Measurements from ENCODE around the gene OPRM1.
"Not testable (repeated sequence)": the region's sequence is repeated elsewhere in the genome, so short reads cannot be mapped to it uniquely, and the experiment has no call there.

The OPRM1 gene

DNA sequence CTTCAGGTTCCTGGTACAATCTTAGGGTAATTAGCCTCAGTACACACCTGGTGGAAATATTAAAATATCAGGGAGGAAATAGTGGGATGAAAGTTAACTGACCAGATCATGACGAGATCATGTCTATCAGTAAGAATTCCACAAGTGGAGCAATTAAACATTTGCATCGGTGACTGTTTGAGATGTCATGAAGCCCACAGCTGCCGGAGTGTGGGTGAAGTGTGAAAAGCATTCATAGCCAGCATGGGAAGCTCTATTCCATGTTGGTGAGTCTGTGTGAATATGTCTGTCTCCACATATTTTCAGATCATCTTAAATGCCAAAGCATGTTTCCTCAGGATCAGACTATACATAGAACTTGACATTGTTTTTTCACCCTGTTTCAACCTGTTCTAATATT lies 174.7 kb downstream of the OPRM1 start:
- no peak for DNase-seq

DNA sequence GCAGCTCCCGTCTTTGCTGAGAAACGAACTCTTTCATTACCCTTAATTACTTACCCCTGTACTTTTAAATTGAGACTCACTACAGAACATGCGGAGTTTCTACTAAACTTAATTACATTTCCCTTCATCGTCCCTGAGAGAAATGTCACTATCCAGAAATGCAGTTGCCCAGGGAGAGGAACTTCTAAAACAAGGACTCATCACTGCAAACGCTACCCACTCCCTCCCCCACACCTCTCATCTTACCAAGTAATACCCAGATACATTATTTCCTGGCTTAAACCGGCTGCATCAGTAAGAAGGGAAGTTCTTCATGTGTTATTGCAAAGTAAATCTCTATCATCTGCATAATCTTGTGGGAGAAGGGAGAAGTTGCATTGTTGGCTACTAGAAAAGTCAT lies 179.3 kb downstream of the OPRM1 start:
- DNase-seq, result no peak

DNA sequence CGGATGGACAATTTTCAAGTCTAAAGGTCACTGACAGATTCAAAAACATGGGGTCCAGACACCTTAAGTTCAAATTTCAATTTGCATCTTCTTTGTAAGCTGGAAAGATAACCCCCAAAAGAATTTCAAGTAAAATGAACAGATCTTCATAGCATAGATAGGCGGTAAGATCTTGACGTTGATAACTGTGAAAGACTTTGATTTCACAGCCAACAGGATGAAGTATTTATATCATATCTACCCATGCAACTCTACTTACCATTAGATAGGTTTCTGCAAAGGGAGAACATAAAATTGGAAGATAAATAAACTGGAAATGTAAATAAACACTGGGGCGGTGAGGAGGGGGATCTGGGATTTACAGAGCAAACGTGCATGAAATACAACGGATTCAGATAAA lies 179.7 kb downstream of the OPRM1 start:
- no peak for DNase-seq

DNA sequence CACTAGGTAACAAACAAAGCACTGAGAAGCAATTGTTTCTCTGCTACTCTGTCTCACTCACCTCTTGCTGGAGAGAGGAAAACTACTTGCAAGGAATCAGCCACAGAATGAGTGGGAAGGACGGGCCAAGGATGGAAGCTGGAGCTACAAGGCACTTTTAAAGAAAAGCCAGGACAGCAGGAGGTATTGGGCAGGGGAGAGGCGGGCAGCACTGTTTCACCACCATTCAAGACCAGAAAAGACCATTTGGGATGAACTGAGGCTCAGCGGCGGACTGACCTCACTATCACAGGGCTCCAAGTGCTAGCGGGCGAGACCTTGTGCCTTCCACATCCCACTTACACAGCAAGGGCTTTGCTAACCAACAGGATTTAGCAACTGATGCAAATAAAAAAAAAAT lies 180.2 kb downstream of the OPRM1 start:
- no peak for DNase-seq

GRCh38 chr6:154222716-154223115 lies 183.7 kb downstream of the OPRM1 start:
- no peak for DNase-seq

GRCh38 chr6:154223296-154223695 lies 184.3 kb downstream of the OPRM1 start:
- DNase-seq, result no peak

DNA sequence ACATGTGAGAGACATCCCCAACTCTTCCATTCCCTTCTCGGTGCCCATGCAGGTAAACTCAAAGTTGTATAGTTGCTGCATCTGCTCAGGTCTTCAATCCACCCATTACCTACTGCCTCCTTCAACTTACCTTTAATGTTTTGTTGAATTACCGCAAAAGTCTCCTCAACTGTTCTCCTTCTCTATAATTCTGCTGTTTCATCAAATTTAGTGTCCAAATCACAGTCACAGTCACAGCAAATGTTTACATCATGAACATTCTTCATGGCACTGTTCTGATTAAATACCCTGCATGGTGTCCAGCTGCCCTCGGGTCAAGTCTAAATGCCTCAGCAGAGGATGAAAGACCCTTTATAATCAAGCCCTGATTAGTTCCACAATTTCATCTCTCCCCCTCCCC lies 187.4 kb downstream of the OPRM1 start:
- DNase-seq, result no peak

DNA sequence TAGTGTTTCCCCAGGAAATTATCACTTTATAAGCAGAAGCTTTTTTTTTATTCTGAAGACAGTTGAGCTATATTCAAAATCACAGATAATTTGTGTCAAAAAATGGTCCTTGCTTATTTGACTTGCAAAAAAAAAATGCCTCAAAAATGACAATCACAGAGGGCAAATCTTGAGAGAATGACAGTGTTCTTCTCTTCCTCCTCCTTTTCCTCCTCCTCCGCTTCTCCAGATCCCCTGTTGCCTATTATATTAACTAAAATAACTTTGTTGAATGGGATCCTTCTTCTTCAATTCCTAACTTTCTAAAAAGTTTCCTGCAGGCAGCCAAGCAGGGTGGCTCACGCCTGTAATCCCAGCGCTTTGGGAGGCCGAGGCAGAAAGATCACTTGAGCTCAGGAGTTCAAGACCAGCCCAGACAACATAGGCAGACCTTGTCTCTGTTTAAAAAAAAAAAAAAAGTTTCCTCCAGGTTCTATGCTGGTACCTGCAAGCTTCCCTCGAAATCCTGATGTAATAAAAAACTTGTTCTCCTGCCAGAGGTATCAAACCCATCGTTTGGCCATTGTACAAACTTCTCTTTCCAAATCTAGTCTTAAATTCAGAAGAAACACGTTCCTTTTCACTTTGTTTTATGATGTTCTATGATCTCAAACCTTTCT lies 189.0 kb downstream of the OPRM1 start:
- no peak for DNase-seq

- no peak for DNase-seq
Observed at GRCh38 chr6:154228521-154228905, 189.5 kb downstream of the OPRM1 start.

- no peak for DNase-seq
Observed at GRCh38 chr6:154229786-154230185, 190.7 kb downstream of the OPRM1 start.

DNA sequence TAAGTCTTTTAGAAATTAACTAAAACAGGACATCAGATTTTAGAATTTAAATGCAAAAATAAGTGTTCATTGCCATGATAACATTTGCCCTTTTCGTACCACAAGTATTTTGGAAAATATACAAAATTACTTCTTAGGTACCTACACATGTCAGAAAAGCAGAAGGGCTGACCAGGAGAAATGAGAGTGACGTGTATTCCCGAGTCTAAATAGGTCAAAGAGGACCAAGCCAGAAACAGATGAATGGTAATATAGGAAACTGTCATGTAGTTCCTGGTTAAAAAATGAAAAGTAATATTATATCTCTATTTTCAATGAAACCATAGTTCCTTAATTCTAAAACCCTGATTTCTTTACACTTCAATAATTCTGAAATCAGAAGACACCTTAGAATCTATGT lies 191.4 kb downstream of the OPRM1 start:
- DNase-seq, result no peak

- no peak for DNase-seq
Observed at GRCh38 chr6:154230910-154231595, 192.0 kb downstream of the OPRM1 start.

DNA sequence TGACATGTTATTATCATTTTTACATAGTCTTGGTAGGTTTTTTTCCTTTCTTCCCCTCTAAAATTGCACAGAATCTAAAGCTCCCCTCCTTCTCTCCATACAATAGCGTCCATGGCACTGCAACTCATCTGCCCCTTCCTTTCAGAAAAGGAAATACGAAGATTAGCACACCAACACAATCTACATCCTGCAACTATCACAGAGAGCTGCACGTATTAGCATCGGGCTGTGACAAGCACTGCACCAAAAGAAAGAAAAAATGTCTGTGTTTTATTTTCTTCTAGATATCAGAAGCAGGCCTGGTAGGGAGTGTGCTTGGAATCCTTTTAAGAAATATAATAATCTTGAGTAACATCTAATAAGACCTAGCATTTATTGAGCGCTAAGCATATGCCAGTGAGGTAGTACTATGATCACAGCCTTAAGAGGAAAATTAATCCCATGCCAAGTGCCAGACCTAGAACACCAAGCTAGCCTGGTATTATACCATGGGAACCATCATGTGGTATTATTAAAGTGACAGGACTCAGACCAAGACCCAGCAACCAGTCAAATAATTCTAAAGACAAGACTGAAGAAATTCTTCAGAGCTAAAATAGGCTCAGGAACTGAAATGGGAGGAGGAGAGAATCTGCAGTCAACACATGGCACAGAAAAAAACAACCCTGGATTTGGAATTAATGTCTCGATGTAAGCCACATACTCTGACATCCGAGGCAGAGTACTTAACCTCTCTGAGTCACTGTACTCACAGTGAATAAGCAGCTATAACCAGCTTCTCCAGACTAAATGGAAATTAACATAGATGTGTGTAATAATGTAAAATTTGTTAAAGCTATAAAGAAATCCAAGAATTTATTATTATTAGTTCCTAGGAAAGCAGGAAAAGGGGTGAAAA lies 193.2 kb downstream of the OPRM1 start:
- peak; percentile 25 for DNase-seq

GRCh38 chr6:154233383-154233782 lies 194.3 kb downstream of the OPRM1 start:
- DNase-seq, result no peak

- DNase-seq, result no peak
Observed at GRCh38 chr6:154234019-154234772, 195.2 kb downstream of the OPRM1 start.

- no peak for DNase-seq
Observed at GRCh38 chr6:154236646-154237301, 197.7 kb downstream of the OPRM1 start.

DNA sequence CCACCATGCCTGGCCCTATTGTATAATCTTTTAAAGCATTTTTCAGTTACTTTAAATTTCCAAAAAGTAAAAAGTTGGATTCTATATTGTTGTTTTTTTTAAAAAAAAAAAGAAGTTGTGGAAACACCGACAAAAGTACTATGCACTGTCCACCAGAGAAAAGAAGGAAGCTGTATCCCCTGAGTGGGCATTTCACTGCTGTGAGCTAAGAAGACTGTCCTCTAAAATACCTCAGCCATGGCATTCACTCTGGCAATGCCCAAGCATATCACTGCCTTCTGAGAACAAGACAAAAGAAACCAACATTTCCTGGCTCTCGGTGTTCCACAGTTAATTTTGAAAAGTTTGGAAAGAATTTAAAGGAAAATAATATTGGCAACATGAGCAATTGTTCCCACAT lies 199.8 kb downstream of the OPRM1 start:
- DNase-seq, result no peak

DNA sequence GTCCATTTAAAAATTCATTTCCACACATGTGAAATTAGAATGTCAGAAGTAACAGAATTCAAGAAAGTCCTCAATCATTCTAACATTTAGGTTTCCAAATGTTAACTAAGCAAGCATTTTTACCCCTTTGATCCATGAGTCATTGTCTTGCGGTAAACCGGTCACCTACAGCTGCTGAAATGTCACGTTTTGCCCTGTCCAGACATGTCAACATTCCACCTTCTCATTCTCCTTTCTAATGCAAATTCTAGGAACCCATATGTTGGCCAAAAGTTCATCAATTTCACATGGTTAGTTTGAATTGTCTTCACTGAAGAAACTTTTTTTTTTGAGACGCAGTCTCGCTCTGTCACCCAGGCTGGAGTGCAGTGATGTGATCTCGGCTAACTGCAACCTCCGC lies 200.4 kb downstream of the OPRM1 start:
- DNase-seq, result no peak

DNA sequence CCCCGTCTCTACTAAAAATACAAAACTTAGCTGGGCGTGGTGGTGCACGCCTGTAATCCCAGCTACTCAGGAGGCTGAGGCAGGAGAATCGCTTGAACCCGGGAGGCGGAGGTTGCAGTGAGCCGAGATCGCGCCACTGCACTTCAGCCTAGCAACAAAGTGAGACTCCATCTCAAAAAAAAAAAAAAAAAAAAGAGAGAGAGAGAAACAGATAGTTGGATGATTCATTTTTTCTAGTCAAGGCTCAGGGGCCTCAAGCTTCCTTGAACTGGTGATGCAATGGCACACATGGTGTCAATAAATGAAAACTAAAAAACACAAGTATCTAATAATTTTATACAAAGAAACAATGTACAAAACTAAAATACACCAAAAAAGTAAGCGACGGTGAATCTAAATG lies 202.0 kb downstream of the OPRM1 start:
- not testable (repeated sequence) for DNase-seq

DNA sequence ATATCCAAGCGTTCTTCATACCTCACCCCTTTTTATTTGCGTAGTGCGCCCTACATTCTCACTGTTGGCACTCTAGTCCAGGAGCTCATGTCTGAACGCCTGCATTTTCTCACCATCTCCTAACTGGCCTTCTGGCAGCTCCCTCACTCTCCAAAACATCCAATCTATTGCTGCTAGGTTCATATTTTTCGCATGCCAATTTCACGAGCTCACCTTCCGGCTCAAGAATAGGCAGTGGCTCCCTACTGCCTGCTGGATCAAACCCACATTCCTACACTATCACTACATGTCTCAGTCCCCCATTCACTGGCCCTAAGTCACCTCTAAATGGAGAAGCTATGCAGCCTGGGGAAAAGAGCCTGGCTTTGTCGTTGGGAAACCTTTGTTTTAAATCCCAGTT lies 202.5 kb downstream of the OPRM1 start:
- no peak for DNase-seq

- no peak for DNase-seq
Observed at GRCh38 chr6:154242617-154243357, 203.7 kb downstream of the OPRM1 start.
